Gastroesophageal sphincter (tissue), 4 donors: Measurements from ENCODE around the gene C12orf75. TPM values are rescaled to one million over a fixed set of nuclear protein-coding genes. Genes with fewer than 3 reads are reported as not detected.

Experiments
- ATAC-seq: fragments of 150-250 bp; one replicate; pipeline ENCODE4 v1.9.1; 2016; ENCODE audit warnings: mild to moderate bottlenecking, moderate library complexity
- H3K27ac ChIP-seq, 4 donors: fragments of 200-600 bp; sonication (generic) in 3 of 4; 1 replicate in 3 of 4; 2 replicates in 1 of 4; pipeline ENCODE4 v1.5.1; 2016 to 2019
- H3K27me3 ChIP-seq: fragments of 200-600 bp; sonication (generic); one replicate; pipeline ENCODE4 v1.5.1; 2019
- H3K36me3 ChIP-seq, 2 donors: fragments of 200-600 bp; sonication (generic); one replicate each; pipeline ENCODE4 v1.5.1; 2019; ENCODE audit warnings: control low read depth in 1 of 2
- H3K4me1 ChIP-seq, 3 donors: fragments of 200-600 bp; sonication (generic); 1 replicate in 2 of 3; 2 replicates in 1 of 3; pipeline ENCODE4 v1.5.1; 2016 to 2019; ENCODE audit warnings: control low read depth in 2 of 3
- H3K4me3 ChIP-seq, 2 donors: fragments of 200-600 bp; sonication (generic); one replicate each; pipeline ENCODE4 v1.5.1; 2019; ENCODE audit warnings: mild to moderate bottlenecking in 1 of 2, moderate library complexity in 1 of 2
- H3K9me3 ChIP-seq, 3 donors: fragments of 200-600 bp; sonication (generic); one replicate each; pipeline ENCODE4 v1.5.1; 2017 to 2019; ENCODE audit warnings: control low read depth in 2 of 3
- EP300 ChIP-seq: sonication (generic); formaldehyde crosslinking; IDR thresholded peaks from one replicate; pipeline ENCODE4 v1.6.1; 2017; ENCODE audit warnings: antibody characterized with exemption, mild to moderate bottlenecking
- POLR2A ChIP-seq, 2 donors: fragments of 450-650 bp; IDR thresholded peaks; one replicate each; pipeline ENCODE4 v1.6.1; 2017; ENCODE audit warnings: antibody characterized with exemption in 2 of 2, mild to moderate bottlenecking in 2 of 2, moderate library complexity in 1 of 2
- POLR2AphosphoS5 ChIP-seq: sonication (generic); formaldehyde crosslinking; IDR thresholded peaks from one replicate; pipeline ENCODE4 v1.6.1; 2017; ENCODE audit warnings: antibody characterized with exemption
- WGBS, 2 donors: methylation state at CpG; one replicate each; pipeline ENCODE4 v1.1.5; 2018; ENCODE audit warnings: low coverage in 1 of 2; 5-methylcytosine and 5-hydroxymethylcytosine counted together
- total RNA-seq, 4 donors: library from RNA; depleted of rRNA; stranded (reverse); fragments of >200 nt; gene quantifications; one replicate each; pipeline ENCODE4 v1.1.0, GENCODE V29; 2016
- TF ChIP-seq, protein P1 (sequence below), 4 experiments: fragments of 200-600 bp in 2 of 4; fragments of 450-650 bp in 2 of 4; sonication (generic) in 1 of 4; IDR thresholded peaks; one replicate each; pipeline ENCODE4 v1.5.1; 2017 to 2019; ENCODE audit warnings: antibody characterized with exemption in 4 of 4, mild to moderate bottlenecking in 2 of 4, moderate library complexity in 2 of 4

Gene C12orf75
- total RNA-seq, 4 donors from 2014 or later = 1.9 to 4.3 (median 2.2) TPM; not detected in 1

DNA sequence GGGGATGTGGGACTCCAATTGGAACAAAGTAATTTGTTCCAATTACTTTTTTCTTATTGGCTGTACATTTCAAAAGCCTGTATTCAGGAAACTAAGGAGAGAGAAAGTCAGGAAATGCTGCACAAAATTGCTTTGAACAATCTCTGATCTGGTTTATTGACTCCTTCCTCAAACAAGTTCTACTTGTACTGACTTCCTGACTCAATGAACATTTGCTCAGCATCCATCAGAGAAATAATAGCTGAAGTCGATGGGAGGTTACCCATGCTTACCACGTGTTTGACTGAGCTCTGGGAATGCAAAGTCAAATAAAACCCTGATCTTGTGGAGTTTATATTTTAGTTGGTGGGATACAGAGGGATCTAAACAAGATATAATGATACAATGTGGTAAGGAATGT, 15.4 kb upstream of the C12orf75 start:
- 67 to 72% methylated on average over 2 of the region's 2 CpGs for WGBS, 2 donors

DNA sequence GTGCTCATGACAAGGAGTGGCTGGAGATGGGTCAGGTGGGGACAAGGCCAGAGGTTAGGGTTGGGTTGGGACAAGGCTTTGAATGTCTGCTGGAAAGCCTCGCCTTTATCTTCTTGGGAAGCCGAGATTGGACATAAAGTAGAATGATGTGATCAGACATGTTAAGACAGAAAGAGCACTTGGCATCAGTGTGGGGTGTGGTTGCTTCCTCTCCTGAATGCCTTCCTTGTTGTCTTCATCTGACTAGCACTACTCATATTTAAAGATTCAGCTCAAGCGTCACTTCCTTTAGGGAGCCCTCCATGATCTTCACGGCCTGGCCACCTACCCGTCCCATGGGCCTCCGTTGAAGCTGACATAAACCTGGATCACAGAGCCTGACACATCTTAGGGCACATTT, 14.8 kb upstream of the C12orf75 start:
- ATAC-seq = no peak
- Histone ChIP-seq H3K36me3 (no peaks in the 10 kb centered on the region), H3K4me1 (no peaks in the 10 kb centered on the region), H3K4me3 (no peak overlapping the region), H3K27me3 (no peaks in the 10 kb centered on the region), H3K27ac (no peak overlapping the region), H3K9me3 (peaks cover 0 to 6% (median 0%) of the 10 kb centered on the region in 3 donors)
- TF ChIP-seq POLR2AphosphoS5 (no peak), POLR2A (IDR thresholded peaks at IDR 0.05) (no peak), EP300 (no peak)
- TF ChIP-seq, protein P1, sequence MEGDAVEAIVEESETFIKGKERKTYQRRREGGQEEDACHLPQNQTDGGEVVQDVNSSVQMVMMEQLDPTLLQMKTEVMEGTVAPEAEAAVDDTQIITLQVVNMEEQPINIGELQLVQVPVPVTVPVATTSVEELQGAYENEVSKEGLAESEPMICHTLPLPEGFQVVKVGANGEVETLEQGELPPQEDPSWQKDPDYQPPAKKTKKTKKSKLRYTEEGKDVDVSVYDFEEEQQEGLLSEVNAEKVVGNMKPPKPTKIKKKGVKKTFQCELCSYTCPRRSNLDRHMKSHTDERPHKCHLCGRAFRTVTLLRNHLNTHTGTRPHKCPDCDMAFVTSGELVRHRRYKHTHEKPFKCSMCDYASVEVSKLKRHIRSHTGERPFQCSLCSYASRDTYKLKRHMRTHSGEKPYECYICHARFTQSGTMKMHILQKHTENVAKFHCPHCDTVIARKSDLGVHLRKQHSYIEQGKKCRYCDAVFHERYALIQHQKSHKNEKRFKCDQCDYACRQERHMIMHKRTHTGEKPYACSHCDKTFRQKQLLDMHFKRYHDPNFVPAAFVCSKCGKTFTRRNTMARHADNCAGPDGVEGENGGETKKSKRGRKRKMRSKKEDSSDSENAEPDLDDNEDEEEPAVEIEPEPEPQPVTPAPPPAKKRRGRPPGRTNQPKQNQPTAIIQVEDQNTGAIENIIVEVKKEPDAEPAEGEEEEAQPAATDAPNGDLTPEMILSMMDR (IDR thresholded peaks at IDR 0.05) = no peak
- WGBS, 2 donors = 90 to 100% methylated on average over 1 to 2 of the region's 6 CpGs

More for the DNA sequence above, 15.4 kb upstream of the C12orf75 start:
- H3K36me3 ChIP-seq = no peaks in the 10 kb centered on the region
- H3K27ac ChIP-seq = no peak overlapping the region
- TF ChIP-seq POLR2AphosphoS5 (no peak), EP300 (no peak)
- TF ChIP-seq, protein P1 (IDR thresholded peaks at IDR 0.05) = no peak
- ATAC-seq = no peak
- peaks cover 0 to 6% (median 0%) of the 10 kb centered on the region in 3 donors for H3K9me3 ChIP-seq
- H3K4me3 ChIP-seq = no peak overlapping the region
- no peaks in the 10 kb centered on the region for H3K4me1 ChIP-seq
- no peaks in the 10 kb centered on the region for H3K27me3 ChIP-seq

DNA sequence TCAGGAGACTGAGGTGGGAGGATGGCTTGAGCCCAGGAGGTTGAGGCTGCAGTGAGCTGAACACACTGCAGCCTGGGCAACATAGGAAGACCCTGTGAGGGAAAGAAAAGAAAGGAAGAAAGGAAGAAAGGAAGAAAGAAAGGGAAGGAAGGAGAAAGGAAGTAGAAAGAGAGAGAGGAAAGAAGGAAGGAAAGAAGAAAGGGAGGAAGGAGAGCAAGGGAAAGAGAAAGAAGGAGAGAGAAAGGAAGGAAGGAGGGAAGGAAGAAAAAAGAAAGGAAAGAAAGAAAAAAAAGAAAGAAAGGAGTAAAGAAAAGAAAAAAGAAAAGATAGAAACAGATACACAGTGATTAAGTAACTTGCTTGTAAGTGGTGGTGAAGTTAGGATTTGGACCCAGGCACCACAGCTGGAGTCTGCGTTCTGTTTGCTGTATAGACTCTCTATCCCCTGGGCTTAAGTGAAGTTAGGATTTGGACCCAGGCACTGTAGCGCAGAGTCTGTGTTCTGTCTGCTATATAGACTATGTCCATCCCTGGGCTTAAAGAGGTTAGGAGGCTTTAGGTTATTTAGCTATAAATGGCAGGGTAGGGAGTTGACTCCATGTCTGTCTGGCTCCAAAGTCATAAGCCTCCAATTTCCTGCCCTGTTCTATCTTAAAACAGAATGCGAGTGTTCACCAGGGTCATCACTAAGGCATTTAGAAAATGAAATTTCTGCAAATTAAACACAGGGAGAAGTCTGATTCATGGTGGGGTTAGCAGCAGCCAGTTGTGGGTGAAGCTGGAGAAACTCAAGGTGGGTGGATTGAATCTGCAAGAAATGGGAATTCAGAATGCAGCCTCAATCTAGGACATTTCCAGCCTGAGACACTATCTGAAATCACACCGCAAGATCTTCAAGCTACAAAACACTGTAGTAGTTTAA, 13.3 kb upstream of the C12orf75 start:
- Histone ChIP-seq H3K27ac (no peak overlapping the region), H3K9me3 (peaks cover 0 to 6% (median 0%) of the 10 kb centered on the region in 3 donors), H3K36me3 (no peaks in the 10 kb centered on the region), H3K4me1 (no peaks in the 10 kb centered on the region), H3K4me3 (no peak overlapping the region), H3K27me3 (no peaks in the 10 kb centered on the region)
- TF ChIP-seq POLR2A (IDR thresholded peaks at IDR 0.05) = no peak
- TF ChIP-seq, protein P1 (IDR thresholded peaks at IDR 0.05) = no peak
- no peak for TF ChIP-seq POLR2AphosphoS5
- no peak for TF ChIP-seq EP300
- WGBS, 2 donors = 72 to 87% methylated on average over 2 to 4 of the region's 4 CpGs
- no peak for ATAC-seq

DNA sequence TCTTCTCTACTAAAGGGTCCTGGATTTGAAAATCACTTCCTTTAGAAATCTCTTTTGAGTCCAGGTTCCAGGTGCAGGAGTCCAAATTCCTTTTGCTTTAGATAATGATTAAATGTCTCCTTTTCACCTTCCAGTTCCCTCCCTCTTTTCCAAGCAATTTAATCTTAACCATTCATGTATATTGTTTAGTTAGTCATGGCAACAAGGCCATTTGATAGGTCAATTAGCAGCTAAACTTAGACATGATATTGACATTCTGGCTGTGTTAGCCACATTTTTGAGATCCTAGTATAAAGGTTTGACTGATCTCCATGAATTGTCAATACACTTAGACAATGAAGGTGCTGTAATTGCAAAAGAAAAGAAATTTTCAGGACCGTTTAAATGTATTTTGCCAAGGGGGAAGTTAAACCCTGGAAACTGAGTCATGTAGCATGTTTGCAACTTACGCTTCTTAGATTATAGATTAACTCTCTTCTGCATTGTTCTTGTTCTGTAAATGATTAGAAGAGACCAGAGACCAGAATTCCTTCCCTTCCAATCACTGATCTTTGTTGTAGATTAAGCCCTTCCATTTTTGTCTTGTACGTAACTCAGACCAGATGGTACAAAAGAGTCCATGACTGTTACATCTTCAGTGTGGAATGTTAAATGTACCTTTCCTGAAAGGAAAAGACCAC, 12.4 kb upstream of the C12orf75 start:
- Histone ChIP-seq H3K27ac (no peak overlapping the region), H3K9me3 (peaks cover 0 to 6% (median 0%) of the 10 kb centered on the region in 3 donors), H3K4me3 (no peak overlapping the region), H3K4me1 (no peaks in the 10 kb centered on the region), H3K36me3 (no peaks in the 10 kb centered on the region), H3K27me3 (no peaks in the 10 kb centered on the region)
- ATAC-seq = no peak
- WGBS, 2 donors = 91 to 92% methylated on average over 3 of the region's 3 CpGs
- no peak for TF ChIP-seq POLR2A (IDR thresholded peaks at IDR 0.05)

DNA sequence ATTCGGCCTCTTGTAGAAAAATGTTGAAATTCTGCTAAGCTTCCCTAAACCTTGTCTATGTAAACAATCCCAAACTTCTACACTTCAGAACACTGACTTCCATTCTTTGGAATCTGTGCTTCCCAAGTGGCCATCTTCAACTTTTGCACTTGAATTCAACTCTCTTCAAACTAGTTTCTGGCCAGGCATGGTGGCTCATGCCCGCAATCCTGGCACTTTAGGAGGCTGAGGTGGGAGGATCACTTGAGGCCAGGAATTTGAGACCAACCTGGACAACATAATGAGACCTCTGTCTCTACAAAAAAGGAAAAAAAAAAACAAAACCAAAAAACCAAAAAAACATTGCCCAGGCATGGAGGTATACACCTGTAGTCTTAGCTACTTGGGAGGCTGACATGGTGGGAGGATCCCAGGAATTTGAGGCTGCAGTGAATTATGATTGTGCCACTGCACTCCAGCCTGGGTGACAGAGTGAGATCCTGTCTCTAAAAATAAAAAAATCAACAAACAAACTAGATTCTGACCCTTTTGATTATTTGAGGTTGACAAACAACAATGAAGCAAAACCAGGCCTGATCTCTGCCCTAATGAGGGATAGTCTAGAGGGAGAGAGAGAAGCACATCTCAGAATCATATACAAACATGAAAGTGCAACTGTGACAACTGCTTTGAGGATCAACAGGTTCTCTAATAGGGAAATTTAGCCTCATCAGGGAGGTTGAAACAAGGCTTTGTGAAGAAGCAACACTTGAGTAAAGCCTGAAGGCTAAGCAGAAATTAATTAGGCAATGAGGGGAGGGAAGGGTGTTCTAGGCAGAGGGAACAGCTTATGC, 11.6 kb upstream of the C12orf75 start:
- TF ChIP-seq EP300 = no peak
- TF ChIP-seq POLR2AphosphoS5 = no peak
- TF ChIP-seq, protein P1 (IDR thresholded peaks at IDR 0.05) = no peak
- TF ChIP-seq POLR2A (IDR thresholded peaks at IDR 0.05) = no peak
- Histone ChIP-seq H3K27me3 (no peaks in the 10 kb centered on the region), H3K36me3 (no peaks in the 10 kb centered on the region), H3K27ac (no peak overlapping the region), H3K9me3 (peaks cover 0 to 3% (median 0%) of the 10 kb centered on the region in 3 donors), H3K4me3 (no peak overlapping the region), H3K4me1 (no peaks in the 10 kb centered on the region)
- no peak for ATAC-seq
- WGBS, 2 donors = 0 to 85% methylated on average over 1 to 2 of the region's 2 CpGs
